H1 (cell line): ENCODE measurements around the gene ZSCAN30. TPM values are rescaled to one million over a fixed set of nuclear protein-coding genes. Genes with fewer than 3 reads are reported as not detected.

ENCODE experiments used
- CTCF ChIA-PET: fragments of 300-600 bp; sonication (Branson Sonifier 250); formaldehyde crosslinking; loops from one replicate; lab custom pipeline; 2021; ENCODE audit not compliant: partially characterized antibody; lab: Charles Lee
- POLR2A ChIA-PET: fragments of 300-600 bp; sonication (Branson Sonifier 250); formaldehyde crosslinking; loops from one replicate; lab custom pipeline; 2021; ENCODE audit warnings: inconsistent platforms; ENCODE audit not compliant: partially characterized antibody; lab: Charles Lee
- DNase-seq, 2 experiments: peaks; one replicate each; pipeline versions ENCODE4 v3.0.0 to v3.0.0-alpha.2; 2010 to 2022; ENCODE audit warnings: low spot score in 2 of 2, low read depth in 1 of 2, mixed read lengths in 1 of 2
- FAIRE-seq: peaks from 2 replicates; lab custom pipeline; 2011; peaks lifted over from hg19 to GRCh38; lab: Jason Lieb, UNC
- H2AFZ ChIP-seq: 2 replicates; pipeline ENCODE4 v1.8.1; 2012; ENCODE audit warnings: low read length, inconsistent platforms
- H2AK5ac ChIP-seq: 2 replicates; pipeline ENCODE4 v1.6.1; 2013; ENCODE audit warnings: low read depth, low read length
- H2BK120ac ChIP-seq: replicated peaks from 2 replicates; pipeline ENCODE3; 2013; ENCODE audit warnings: low read depth, low read length, inconsistent platforms
- H2BK12ac ChIP-seq: 2 replicates; pipeline ENCODE4 v1.6.1; 2013; ENCODE audit warnings: low read depth, low read length
- H2BK15ac ChIP-seq: 2 replicates; pipeline ENCODE4 v1.6.1; 2013; ENCODE audit warnings: low read length
- H2BK20ac ChIP-seq: 2 replicates; pipeline ENCODE4 v1.6.1; 2013; ENCODE audit warnings: low read length
- H2BK5ac ChIP-seq: 2 replicates; pipeline ENCODE4 v1.6.1; 2013; ENCODE audit warnings: low read depth, low read length
- H3K14ac ChIP-seq: 2 replicates; pipeline ENCODE4 v1.6.1; 2013; ENCODE audit warnings: inconsistent platforms; ENCODE audit not compliant: insufficient read length
- H3K18ac ChIP-seq: 2 replicates; pipeline ENCODE4 v1.6.1; 2013; ENCODE audit warnings: low read length; ENCODE audit errors: extremely low read depth
- H3K23ac ChIP-seq: 2 replicates; pipeline ENCODE4 v1.6.1; 2013; ENCODE audit warnings: inconsistent platforms; ENCODE audit not compliant: insufficient read length
- H3K23me2 ChIP-seq: 2 replicates; pipeline ENCODE4 v1.6.1; 2013; ENCODE audit warnings: low read depth, low read length
- H3K27ac ChIP-seq: 2 replicates; pipeline ENCODE4 v1.6.1; 2011; ENCODE audit warnings: low read depth, low read length, inconsistent platforms
- H3K27me3 ChIP-seq, 4 experiments: replicated peaks in 1 of 4; 1 replicate in 1 of 4; 2 replicates in 3 of 4; pipeline versions ENCODE4 v1.6.1 to v1.8.1; 2011 to 2013; ENCODE audit warnings: low read length in 3 of 4, mild to moderate bottlenecking in 3 of 4, inconsistent platforms in 2 of 4, mixed read lengths in 2 of 4, moderate library complexity in 1 of 4; ENCODE audit not compliant: control insufficient read depth in 3 of 4, insufficient read depth in 3 of 4; ENCODE audit errors: extremely low read depth in 1 of 4
- H3K36me3 ChIP-seq, 4 experiments: 2 replicates each; pipeline versions ENCODE4 v1.6.1 to v1.8.1; 2011 to 2013; ENCODE audit warnings: mild to moderate bottlenecking in 4 of 4, low read length in 3 of 4, moderate library complexity in 2 of 4, control low read depth in 1 of 4, inconsistent platforms in 1 of 4; ENCODE audit not compliant: insufficient read depth in 4 of 4, control insufficient read depth in 2 of 4
- H3K4ac ChIP-seq: replicated peaks from 2 replicates; pipeline ENCODE3; 2013; ENCODE audit warnings: low read length, low read depth, mixed read lengths, inconsistent platforms; ENCODE audit not compliant: insufficient read length
- H3K4me1 ChIP-seq, 4 experiments: replicated peaks in 1 of 4; 1 replicate in 1 of 4; 2 replicates in 3 of 4; pipeline versions ENCODE4 v1.6.1 to v1.8.1; 2011 to 2013; ENCODE audit warnings: low read length in 3 of 4, inconsistent platforms in 2 of 4, mixed read lengths in 1 of 4; ENCODE audit not compliant: insufficient read depth in 4 of 4, control insufficient read depth in 3 of 4
- H3K4me2 ChIP-seq, 2 experiments: 2 replicates each; pipeline versions ENCODE4 v1.6.1 to v1.8.1; 2011 to 2013; ENCODE audit warnings: low read depth in 2 of 2, low read length in 2 of 2, control low read depth in 1 of 2, inconsistent platforms in 1 of 2, mild to moderate bottlenecking in 1 of 2; ENCODE audit not compliant: insufficient read depth in 1 of 2
- H3K4me3 ChIP-seq, 4 experiments: fragments of 200-600, 300-600 bp in 1 of 4; sonication (generic), shearing (Covaris generic), sonication (Bioruptor Twin) in 1 of 4; 2 replicates each; pipeline versions ENCODE4 v1.5.1 to v1.8.1; 2011 to 2016; ENCODE audit warnings: low read length in 4 of 4, low read depth in 3 of 4, control low read depth in 2 of 4, inconsistent platforms in 2 of 4, mild to moderate bottlenecking in 2 of 4, mixed read lengths in 1 of 4, moderate library complexity in 1 of 4; ENCODE audit not compliant: insufficient read depth in 2 of 4; ENCODE audit errors: extremely low read depth in 1 of 4
- H3K56ac ChIP-seq: replicated peaks from 2 replicates; pipeline ENCODE3; 2013; ENCODE audit warnings: low read depth, mild to moderate bottlenecking, mixed read lengths, low read length, inconsistent platforms; ENCODE audit not compliant: insufficient read length
- H3K79me1 ChIP-seq: 2 replicates; pipeline ENCODE4 v1.6.1; 2013; ENCODE audit warnings: low read depth, low read length, control low read depth
- H3K79me2 ChIP-seq, 2 experiments: 2 replicates each; pipeline versions ENCODE4 v1.6.1 to v1.8.1; 2012 to 2013; ENCODE audit warnings: low read length in 2 of 2, mild to moderate bottlenecking in 2 of 2, inconsistent platforms in 1 of 2; ENCODE audit not compliant: insufficient read depth in 2 of 2, control insufficient read depth in 1 of 2
- H3K9ac ChIP-seq, 4 experiments: replicated peaks in 1 of 4; 1 replicate in 1 of 4; 2 replicates in 3 of 4; pipeline versions ENCODE4 v1.6.1 to v1.8.1; 2011 to 2013; ENCODE audit warnings: low read depth in 3 of 4, low read length in 3 of 4, control low read depth in 2 of 4, mild to moderate bottlenecking in 2 of 4, moderate library complexity in 2 of 4, inconsistent platforms in 1 of 4; ENCODE audit errors: extremely low read depth in 1 of 4
- H3K9me3 ChIP-seq, 2 experiments: 2 replicates each; pipeline versions ENCODE4 v1.6.1 to v1.8.1; 2012 to 2013; ENCODE audit warnings: mild to moderate bottlenecking in 2 of 2, moderate library complexity in 2 of 2, control low read depth in 1 of 2, inconsistent platforms in 1 of 2, low read depth in 1 of 2, low read length in 1 of 2, mixed read lengths in 1 of 2; ENCODE audit not compliant: insufficient read depth in 2 of 2
- H4K20me1 ChIP-seq, 2 experiments: replicated peaks in 1 of 2; 2 replicates each; pipeline versions ENCODE3 to v1.8.1; 2011 to 2013; ENCODE audit warnings: inconsistent platforms in 2 of 2, low read length in 2 of 2, mild to moderate bottlenecking in 1 of 2; ENCODE audit not compliant: insufficient read depth in 2 of 2, control insufficient read depth in 1 of 2
- H4K5ac ChIP-seq: 2 replicates; pipeline ENCODE4 v1.6.1; 2013; ENCODE audit warnings: low read length, low read depth, mixed read lengths, inconsistent platforms; ENCODE audit not compliant: insufficient read length
- H4K8ac ChIP-seq: 2 replicates; pipeline ENCODE4 v1.8.0; 2013; ENCODE audit warnings: mild to moderate bottlenecking, moderate library complexity, low read length, inconsistent platforms; ENCODE audit not compliant: insufficient read depth; ENCODE audit errors: extremely low read depth
- H4K91ac ChIP-seq: replicated peaks from 2 replicates; pipeline ENCODE3; 2013; ENCODE audit warnings: low read length, mixed read lengths, inconsistent platforms; ENCODE audit not compliant: insufficient read length
- CBX5 ChIP-seq: fragments of 300-800, 300-1000 bp; sonication (generic); IDR thresholded peaks from 2 replicates; pipeline ENCODE4 v1.7.1; 2016; ENCODE audit warnings: antibody characterized with exemption, low read length, low read depth
- CREB1 ChIP-seq: IDR thresholded peaks from 2 replicates; pipeline ENCODE4 v1.6.1; 2012; ENCODE audit warnings: inconsistent platforms
- CTBP2 ChIP-seq: IDR thresholded peaks from 2 replicates; pipeline ENCODE4 v1.7.0; 2011; ENCODE audit warnings: borderline replicate concordance, mild to moderate bottlenecking, moderate library complexity, mixed read lengths, low read length; ENCODE audit not compliant: insufficient read depth, insufficient read length
- EGR1 ChIP-seq: IDR thresholded peaks from 2 replicates; pipeline ENCODE4 v1.6.1; 2011; ENCODE audit warnings: low read depth, low read length, borderline replicate concordance
- EP300 ChIP-seq, 2 experiments: IDR thresholded peaks; 1 replicate in 1 of 2; 2 replicates in 1 of 2; pipeline ENCODE4 v1.6.1; 2011 to 2012; ENCODE audit warnings: low read depth in 2 of 2, low read length in 2 of 2, mild to moderate bottlenecking in 2 of 2, borderline replicate concordance in 1 of 2, inconsistent platforms in 1 of 2, moderate library complexity in 1 of 2
- JUND ChIP-seq: IDR thresholded peaks from 2 replicates; pipeline ENCODE4 v1.6.1; 2011; ENCODE audit warnings: mild to moderate bottlenecking, improper control_type of control experiment, low read length
- POLR2AphosphoS5 ChIP-seq: IDR thresholded peaks from 2 replicates; pipeline ENCODE4 v1.6.1; 2011; ENCODE audit warnings: low read depth, low read length
- POU5F1 ChIP-seq: IDR thresholded peaks from 2 replicates; pipeline ENCODE4 v1.6.1; 2011; ENCODE audit warnings: low read depth, mild to moderate bottlenecking, low read length, moderate library complexity
- RFX5 ChIP-seq: IDR thresholded peaks from 2 replicates; pipeline ENCODE4 v1.6.1; 2011; ENCODE audit warnings: low read depth, low read length, improper control_type of control experiment, borderline replicate concordance
- RNF2 ChIP-seq: fragments of 200-900, 300-1000 bp; sonication (generic); IDR thresholded peaks from 2 replicates; pipeline ENCODE4 v1.7.1; 2016; ENCODE audit warnings: borderline replicate concordance, low read depth, mild to moderate bottlenecking, antibody characterized with exemption, low read length; ENCODE audit not compliant: poor library complexity, severe bottlenecking; ENCODE audit errors: missing control alignments
- SP4 ChIP-seq: IDR thresholded peaks from 2 replicates; pipeline ENCODE4 v1.6.1; 2012; ENCODE audit warnings: low read length, inconsistent platforms
- TAF7 ChIP-seq: optimal IDR thresholded peaks from 2 replicates; pipeline ENCODE3; 2011; ENCODE audit warnings: low read depth, mild to moderate bottlenecking, inconsistent platforms, low read length, moderate library complexity, borderline replicate concordance
- WGBS, 2 experiments: shearing (Covaris generic) in 1 of 2; methylation state at CpG; one replicate each; pipeline versions ENCODE4 v1.1.6 to v1.1.7; 2013 to 2015; ENCODE audit warnings: low lambda C conversion rate in 2 of 2, mixed read lengths in 2 of 2, inconsistent platforms in 1 of 2, low coverage in 1 of 2, missing lambda C conversion rate in 1 of 2; ENCODE audit not compliant: insufficient replicate concordance in 2 of 2, insufficient coverage in 1 of 2, insufficient read length in 1 of 2; ENCODE audit errors: extremely low coverage in 1 of 2, missing lambda C conversion rate in 1 of 2; 5-methylcytosine and 5-hydroxymethylcytosine counted together
- polyA plus RNA-seq, 7 experiments: library from polyadenylated mRNA; depleted of rRNA in 3 of 7; stranded (reverse) in 5 of 7; unstranded in 2 of 7; fragments of >200 nt in 5 of 7; fragments of 200-250 nt in 2 of 7; gene quantifications; 1 replicate in 5 of 7; 2 replicates in 1 of 7; 4 replicates in 1 of 7; pipeline versions ENCODE4 v1.2.1 to v1.2.3, GENCODE V29; 2011 to 2013; ENCODE audit warnings: missing spikeins in 2 of 7, mixed read lengths in 2 of 7
- total RNA-seq: library from RNA; stranded (reverse); fragmentation: NEBNext Ultra II Directional; extraction: Animal tissue kit (Norgen Biotek cat#: 25700); gene quantifications from 2 replicates; pipeline ENCODE4 v1.2.1, GENCODE V29; 2021
- TF ChIP-seq, protein P1 (sequence below): IDR thresholded peaks from 2 replicates; pipeline ENCODE4 v1.6.1; 2011; ENCODE audit warnings: low read depth, mild to moderate bottlenecking, low read length; ENCODE audit not compliant: insufficient read depth

ZSCAN30 gene
- total and polyA plus RNA-seq, 2 of the 8 experiments (the other 6 are each of a cell fraction or from before 2014, with no cell fraction given): 4.4 to 10.3 TPM

DNA sequence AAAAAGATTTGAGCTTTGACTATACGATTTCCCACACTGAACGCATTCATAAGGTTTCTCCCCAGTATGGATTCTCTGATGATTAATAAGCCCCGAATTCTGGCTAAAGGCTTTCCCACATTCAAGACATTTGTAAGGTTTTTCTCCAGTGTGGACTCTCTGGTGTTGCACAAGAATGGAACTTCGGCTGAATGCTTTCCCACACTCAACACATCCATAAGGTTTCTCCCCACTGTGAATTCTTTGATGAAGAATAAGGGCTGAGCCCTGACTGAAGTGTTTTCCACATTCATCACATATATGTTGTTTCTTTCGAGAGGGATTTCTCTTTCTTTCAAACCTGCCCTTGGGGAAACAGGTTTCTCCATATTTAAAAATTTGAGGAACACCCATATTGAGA is 47.3 kb upstream of the ZSCAN30 start:
- no peak for FAIRE-seq
- POLR2A ChIA-PET: interaction anchor here (4.0 kb wide), 1 partner anchor 7 kb away, joined by 16 read pairs; the partner anchor contains the start of gene ZNF24
- TF ChIP-seq CREB1 (no peak), SP4 (no peak), CTBP2 (no peak), EGR1 (no peak), POU5F1 (no peak), EP300 (IDR thresholded peaks at IDR 0.05; ENCODE audit: borderline replicate concordance in 1 of 2, low read depth in 2 of 2, low read length in 2 of 2) (no peak), RNF2 (no peak), JUND (no peak), RFX5 (no peak), POLR2AphosphoS5 (no peak), TAF7 (no peak), CBX5 (no peak)
- TF ChIP-seq, protein P1, sequence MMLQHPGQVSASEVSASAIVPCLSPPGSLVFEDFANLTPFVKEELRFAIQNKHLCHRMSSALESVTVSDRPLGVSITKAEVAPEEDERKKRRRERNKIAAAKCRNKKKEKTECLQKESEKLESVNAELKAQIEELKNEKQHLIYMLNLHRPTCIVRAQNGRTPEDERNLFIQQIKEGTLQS: no peak

More for the DNA sequence above, 47.3 kb upstream of the ZSCAN30 start:
- H3K27ac ChIP-seq: no peak overlapping the region
- no peaks in the 10 kb centered on the region for H3K9me3 ChIP-seq
- H3K4ac ChIP-seq: no peak overlapping the region
- no peak overlapping the region for H3K23ac ChIP-seq
- H2BK5ac ChIP-seq: no peak overlapping the region
- peaks cover 2 to 12% of the 10 kb centered on the region in 2 experiments for H4K20me1 ChIP-seq
- no peaks in the 10 kb centered on the region for H3K27me3 ChIP-seq
- no peaks in the 10 kb centered on the region for H3K23me2 ChIP-seq
- no peaks in the 10 kb centered on the region for H3K4me1 ChIP-seq
- H3K36me3 ChIP-seq: peaks cover 20 to 73% (median 56%) of the 10 kb centered on the region in 4 experiments
- H3K18ac ChIP-seq: no peak overlapping the region
- H2BK120ac ChIP-seq: no peak overlapping the region
- no peak overlapping the region for H3K4me2 ChIP-seq
- peak overlapping the region in 1 of 4 experiments; percentile 34; a peak in 1 of 7 replicates for H3K9ac ChIP-seq
- H4K8ac ChIP-seq: no peak overlapping the region
- no peak overlapping the region for H2AK5ac ChIP-seq
- H2AFZ ChIP-seq: no peak overlapping the region
- WGBS, 2 experiments: 90% methylated on average over 5 of the region's 5 CpGs; no CpG with 5 or more reads in 1 of the 2 experiments
- H3K79me2 ChIP-seq: peaks cover 8 to 30% of the 10 kb centered on the region in 2 experiments
- H4K5ac ChIP-seq: no peak overlapping the region
- H3K14ac ChIP-seq: no peak overlapping the region
- no peak overlapping the region for H3K56ac ChIP-seq
- no peak overlapping the region for H3K4me3 ChIP-seq
- H2BK12ac ChIP-seq: no peak overlapping the region
- CTCF ChIA-PET: no interaction called here
- H2BK20ac ChIP-seq: no peak overlapping the region
- H3K79me1 ChIP-seq: 0 out of 2 replicates have a peak, but pooled peaks cover 6% of the 10 kb centered on the region
- no peak for DNase-seq
- no peak overlapping the region for H2BK15ac ChIP-seq
- no peak overlapping the region for H4K91ac ChIP-seq
